Suprapubic skin (tissue), 4 donors: Measurements from ENCODE around the gene IL20.

Experiments
- CTCF ChIP-seq, 2 donors: fragments of 200-600 bp in 1 of 2; fragments of 450-650 bp in 1 of 2; sonication (generic) in 1 of 2; IDR thresholded peaks; one replicate each; pipeline ENCODE4 v1.5.1; 2016 to 2019; ENCODE audit warnings: antibody characterized with exemption in 2 of 2, mild to moderate bottlenecking in 1 of 2, moderate library complexity in 1 of 2
- POLR2A ChIP-seq, 2 donors: fragments of 450-650 bp; IDR thresholded peaks; one replicate each; pipeline ENCODE4 v1.6.1; 2017; ENCODE audit warnings: antibody characterized with exemption in 2 of 2, mild to moderate bottlenecking in 2 of 2, moderate library complexity in 2 of 2
- POLR2AphosphoS5 ChIP-seq, 3 donors: sonication (generic); formaldehyde crosslinking; IDR thresholded peaks; one replicate each; pipeline ENCODE4 v1.6.1; 2017; ENCODE audit warnings: antibody characterized with exemption in 3 of 3

GRCh38 chr1:206895837-206896242 is 30.4 kb downstream of the IL20 start:
- TF ChIP-seq POLR2AphosphoS5 (IDR thresholded peaks at IDR 0.05): no peak
- no peak for TF ChIP-seq CTCF (IDR thresholded peaks at IDR 0.05)
- TF ChIP-seq POLR2A (IDR thresholded peaks at IDR 0.05): no peak
